ENCODE data around the gene MACROH2A2. TPM values are rescaled to one million over a fixed set of nuclear protein-coding genes. Genes with fewer than 3 reads are reported as not detected.

The MACROH2A2 gene
- total RNA-seq, 2 experiments from 2014 or later, result 3.6 to 3.9 TPM

GRCh38 chr10:70066190-70066589 lies 13.5 kb downstream of the MACROH2A2 start:
- POLR2A ChIA-PET, result interaction anchor here (1.3 kb wide), 1 partner anchor 115 kb away, joined by 3 read pairs; no protein-coding TSS in a partner anchor
- DNase-seq, result no peak
- Mint-ChIP-seq H3K36me3 (ENCODE audit: low read depth) (no peaks in the 10 kb centered on the region), H3K9me3 (no peaks in the 10 kb centered on the region), H3K27me3 (no peaks in the 10 kb centered on the region), H3K4me1 (ENCODE audit: low read depth) (no peaks in the 10 kb centered on the region), H3K27ac (no peak overlapping the region), H3K4me3 (no peak overlapping the region)
- CTCF ChIA-PET, result interaction anchor here (1.3 to 1.8 kb wide), 2 partner anchors 50 to 108 kb away, joined by 6 to 13 read pairs; no protein-coding TSS in a partner anchor
- no peak for ATAC-seq
- TF ChIP-seq CTCF (IDR thresholded peaks at IDR 0.05), result no peak
- intact Hi-C loops (cut with micrococcal nuclease), result no loop called here

GRCh38 chr10:70067586-70067985 lies 14.9 kb downstream of the MACROH2A2 start:
- ATAC-seq, result no peak
- no peaks in the 10 kb centered on the region for H3K9me3 Mint-ChIP-seq
- no peak overlapping the region for H3K27ac Mint-ChIP-seq
- no peak overlapping the region for H3K4me3 Mint-ChIP-seq
- ChIA-PET CTCF (interaction anchor here (1.3 to 1.8 kb wide), 3 partner anchors 26 to 109 kb away, joined by 3 to 13 read pairs (median 6); no protein-coding TSS in a partner anchor), POLR2A (interaction anchor here (1.3 kb wide), 1 partner anchor 116 kb away, joined by 3 read pairs; no protein-coding TSS in a partner anchor)
- no peaks in the 10 kb centered on the region for H3K27me3 Mint-ChIP-seq
- no peaks in the 10 kb centered on the region for H3K4me1 Mint-ChIP-seq (ENCODE audit: low read depth)
- no peak for TF ChIP-seq CTCF (IDR thresholded peaks at IDR 0.05)
- H3K36me3 Mint-ChIP-seq (ENCODE audit: low read depth), result no peaks in the 10 kb centered on the region
- intact Hi-C loops (cut with micrococcal nuclease), result no loop called here
- no peak for DNase-seq

- no peak overlapping the region for H3K27ac Mint-ChIP-seq
- H3K27me3 Mint-ChIP-seq, result no peaks in the 10 kb centered on the region
- TF ChIP-seq CTCF (IDR thresholded peaks at IDR 0.05), result no peak
- no peak overlapping the region for H3K4me3 Mint-ChIP-seq
- CTCF ChIA-PET, result interaction anchor here (1.0 to 1.4 kb wide), 2 partner anchors 25 to 296 kb away, joined by 3 read pairs; no protein-coding TSS in a partner anchor
- H3K4me1 Mint-ChIP-seq (ENCODE audit: low read depth), result no peaks in the 10 kb centered on the region
- POLR2A ChIA-PET, result no interaction called here
- H3K9me3 Mint-ChIP-seq, result no peaks in the 10 kb centered on the region
- H3K36me3 Mint-ChIP-seq (ENCODE audit: low read depth), result no peaks in the 10 kb centered on the region
- intact Hi-C loops (cut with micrococcal nuclease), result no loop called here
- DNase-seq (no peak), ATAC-seq (no peak)
Measured at GRCh38 chr10:70068925-70069324, 16.3 kb downstream of the MACROH2A2 start.

DNA sequence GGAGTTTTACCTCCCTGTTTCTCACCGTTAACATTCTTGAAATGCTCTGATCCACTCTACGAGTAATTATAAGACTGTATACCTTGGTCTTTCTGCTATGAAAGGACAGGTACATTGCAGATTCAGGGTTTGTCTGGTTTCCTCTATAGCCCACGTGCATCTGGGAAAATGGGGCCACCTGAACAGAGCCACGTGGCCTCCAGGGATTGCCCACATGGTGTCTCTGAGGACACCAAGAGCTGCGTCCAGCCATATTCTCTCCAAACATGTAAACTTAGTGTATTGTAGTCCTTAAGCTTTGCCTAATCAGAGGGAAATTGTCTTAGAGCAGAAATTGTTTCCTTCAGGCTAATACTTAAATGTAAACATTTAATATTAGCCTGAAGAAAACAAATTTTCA lies 16.7 kb downstream of the MACROH2A2 start:
- no peak for TF ChIP-seq CTCF (IDR thresholded peaks at IDR 0.05)
- H3K27me3 Mint-ChIP-seq, result no peaks in the 10 kb centered on the region
- ATAC-seq (no peak), DNase-seq (no peak)
- no peaks in the 10 kb centered on the region for H3K4me1 Mint-ChIP-seq (ENCODE audit: low read depth)
- no peak overlapping the region for H3K4me3 Mint-ChIP-seq
- ChIA-PET CTCF (no interaction called here), POLR2A (no interaction called here)
- H3K9me3 Mint-ChIP-seq, result no peaks in the 10 kb centered on the region
- H3K27ac Mint-ChIP-seq, result no peak overlapping the region
- no peaks in the 10 kb centered on the region for H3K36me3 Mint-ChIP-seq (ENCODE audit: low read depth)
- intact Hi-C loops (cut with micrococcal nuclease), result no loop called here

GRCh38 chr10:70070834-70071233 lies 18.2 kb downstream of the MACROH2A2 start:
- no peaks in the 10 kb centered on the region for H3K4me1 Mint-ChIP-seq (ENCODE audit: low read depth)
- ATAC-seq (no peak), DNase-seq (no peak)
- ChIA-PET POLR2A (no interaction called here), CTCF (interaction anchor here (1.0 to 1.7 kb wide), 2 partner anchors 9 to 112 kb away, joined by 3 read pairs; no protein-coding TSS in a partner anchor)
- no peaks in the 10 kb centered on the region for H3K9me3 Mint-ChIP-seq
- no peak overlapping the region for H3K4me3 Mint-ChIP-seq
- H3K27ac Mint-ChIP-seq, result no peak overlapping the region
- no peaks in the 10 kb centered on the region for H3K27me3 Mint-ChIP-seq
- TF ChIP-seq CTCF (IDR thresholded peaks at IDR 0.05), result no peak
- intact Hi-C loops (cut with micrococcal nuclease), result no loop called here
- no peaks in the 10 kb centered on the region for H3K36me3 Mint-ChIP-seq (ENCODE audit: low read depth)
